Measurements from ENCODE around the gene CST4. TPM values are rescaled to one million over a fixed set of nuclear protein-coding genes. Genes with fewer than 3 reads are reported as not detected.
A peak's percentile ranks its signal among the peaks of the same experiment; 100 is the strongest.

Gene CST4
- total RNA-seq, 1 donor from 2014 or later = not detected

DNA sequence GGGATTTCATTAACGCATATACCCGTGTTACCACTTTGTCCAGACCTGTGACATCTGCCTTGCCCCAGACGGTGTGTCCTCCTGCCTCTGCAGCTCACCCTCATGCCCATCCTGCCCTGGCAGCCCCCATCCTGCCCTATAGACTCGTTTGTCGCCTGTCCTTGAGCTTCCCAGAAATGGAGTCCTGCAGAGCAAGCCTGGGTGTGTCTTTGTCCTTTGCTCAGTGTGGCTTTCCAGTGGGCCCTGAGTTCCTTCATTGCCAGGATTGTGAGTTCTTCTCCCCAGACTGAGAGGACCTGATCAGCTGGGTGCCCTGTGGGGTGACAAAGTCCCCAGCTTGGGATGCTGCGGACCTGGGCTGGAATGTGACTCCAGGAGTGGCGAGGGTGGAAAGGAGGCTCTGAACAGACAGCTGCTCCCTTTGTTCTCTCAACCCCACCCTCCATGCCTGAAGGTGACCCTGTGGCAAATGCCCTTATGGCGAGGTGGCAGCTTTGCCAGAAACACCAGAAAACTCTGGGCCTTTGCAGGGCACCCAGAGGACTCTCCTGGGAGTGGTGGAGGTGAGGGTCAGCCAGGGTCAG lies 48.7 kb downstream of the CST4 start:
- Histone ChIP-seq H3K27me3 (ENCODE audit: control insufficient read depth, insufficient read depth, low read length) (no peaks in the 10 kb centered on the region), H3K4me3 (ENCODE audit: low read depth, low read length) (no peak overlapping the region), H3K36me3 (ENCODE audit: control insufficient read depth, insufficient read depth, low read length) (peaks cover 2% of the 10 kb centered on the region)
- TF ChIP-seq, protein P1, sequence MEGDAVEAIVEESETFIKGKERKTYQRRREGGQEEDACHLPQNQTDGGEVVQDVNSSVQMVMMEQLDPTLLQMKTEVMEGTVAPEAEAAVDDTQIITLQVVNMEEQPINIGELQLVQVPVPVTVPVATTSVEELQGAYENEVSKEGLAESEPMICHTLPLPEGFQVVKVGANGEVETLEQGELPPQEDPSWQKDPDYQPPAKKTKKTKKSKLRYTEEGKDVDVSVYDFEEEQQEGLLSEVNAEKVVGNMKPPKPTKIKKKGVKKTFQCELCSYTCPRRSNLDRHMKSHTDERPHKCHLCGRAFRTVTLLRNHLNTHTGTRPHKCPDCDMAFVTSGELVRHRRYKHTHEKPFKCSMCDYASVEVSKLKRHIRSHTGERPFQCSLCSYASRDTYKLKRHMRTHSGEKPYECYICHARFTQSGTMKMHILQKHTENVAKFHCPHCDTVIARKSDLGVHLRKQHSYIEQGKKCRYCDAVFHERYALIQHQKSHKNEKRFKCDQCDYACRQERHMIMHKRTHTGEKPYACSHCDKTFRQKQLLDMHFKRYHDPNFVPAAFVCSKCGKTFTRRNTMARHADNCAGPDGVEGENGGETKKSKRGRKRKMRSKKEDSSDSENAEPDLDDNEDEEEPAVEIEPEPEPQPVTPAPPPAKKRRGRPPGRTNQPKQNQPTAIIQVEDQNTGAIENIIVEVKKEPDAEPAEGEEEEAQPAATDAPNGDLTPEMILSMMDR (IDR thresholded peaks at IDR 0.05; ENCODE audit: insufficient read depth, low read length, poor library complexity, severe bottlenecking) = no peak
- DNase-seq (ENCODE audit: low read depth) = no peak

DNA sequence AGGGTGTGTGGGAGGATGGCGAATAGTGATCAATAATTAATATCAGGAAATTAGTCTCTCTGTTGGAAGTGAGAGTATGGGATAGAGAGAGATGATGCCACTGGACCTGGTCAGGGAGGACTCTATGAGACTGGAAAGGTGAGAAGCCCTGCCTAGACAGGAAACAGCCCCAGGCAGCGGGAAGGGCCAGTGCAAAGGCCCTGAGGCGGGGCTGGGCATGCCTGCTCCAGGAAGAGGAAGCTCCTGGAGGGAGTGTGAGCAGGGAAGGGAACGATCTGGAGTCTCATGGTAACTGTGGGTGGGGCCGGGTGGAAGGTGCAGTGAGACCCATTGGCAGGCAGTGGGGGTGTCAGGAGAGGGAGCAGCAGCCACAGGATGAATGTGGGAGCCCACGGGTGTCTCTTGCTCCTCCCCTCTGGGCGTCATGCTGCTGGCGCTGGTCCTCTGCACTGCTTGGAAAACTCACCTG lies 49.3 kb downstream of the CST4 start:
- DNase-seq (ENCODE audit: low read depth) = no peak
- Histone ChIP-seq H3K27me3 (ENCODE audit: control insufficient read depth, insufficient read depth, low read length) (no peaks in the 10 kb centered on the region), H3K4me3 (ENCODE audit: low read depth, low read length) (no peak overlapping the region), H3K36me3 (ENCODE audit: control insufficient read depth, insufficient read depth, low read length) (peaks cover 2% of the 10 kb centered on the region)
- TF ChIP-seq, protein P1 (IDR thresholded peaks at IDR 0.05; ENCODE audit: insufficient read depth, low read length, poor library complexity, severe bottlenecking) = no peak

DNA sequence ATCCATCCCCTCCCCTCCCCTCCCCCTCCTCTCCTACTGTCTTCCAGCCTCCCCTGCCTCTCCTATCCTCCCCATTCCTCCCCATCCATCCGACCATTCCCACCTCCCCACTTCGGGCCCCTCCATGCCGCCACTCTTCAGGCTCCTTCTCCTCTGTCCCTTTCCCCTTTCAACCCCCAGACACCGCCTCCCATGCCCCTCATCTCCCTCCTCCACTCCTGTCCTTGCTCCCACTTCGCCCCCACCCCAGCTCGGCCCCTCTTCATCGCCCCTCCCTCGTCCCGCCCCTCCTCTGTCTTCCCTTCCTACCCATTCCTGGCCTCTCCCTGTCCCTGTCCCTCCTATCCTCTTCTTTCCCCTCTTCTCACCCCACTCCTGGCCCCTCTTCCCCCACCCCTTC lies 50.5 kb downstream of the CST4 start:
- Histone ChIP-seq H3K4me3 (ENCODE audit: low read depth, low read length) (no peak overlapping the region), H3K27me3 (ENCODE audit: control insufficient read depth, insufficient read depth, low read length) (no peaks in the 10 kb centered on the region), H3K36me3 (ENCODE audit: control insufficient read depth, insufficient read depth, low read length) (peaks cover 2% of the 10 kb centered on the region)
- TF ChIP-seq, protein P1 (IDR thresholded peaks at IDR 0.05; ENCODE audit: insufficient read depth, low read length, poor library complexity, severe bottlenecking) = no peak
- no peak for DNase-seq (ENCODE audit: low read depth)

DNA sequence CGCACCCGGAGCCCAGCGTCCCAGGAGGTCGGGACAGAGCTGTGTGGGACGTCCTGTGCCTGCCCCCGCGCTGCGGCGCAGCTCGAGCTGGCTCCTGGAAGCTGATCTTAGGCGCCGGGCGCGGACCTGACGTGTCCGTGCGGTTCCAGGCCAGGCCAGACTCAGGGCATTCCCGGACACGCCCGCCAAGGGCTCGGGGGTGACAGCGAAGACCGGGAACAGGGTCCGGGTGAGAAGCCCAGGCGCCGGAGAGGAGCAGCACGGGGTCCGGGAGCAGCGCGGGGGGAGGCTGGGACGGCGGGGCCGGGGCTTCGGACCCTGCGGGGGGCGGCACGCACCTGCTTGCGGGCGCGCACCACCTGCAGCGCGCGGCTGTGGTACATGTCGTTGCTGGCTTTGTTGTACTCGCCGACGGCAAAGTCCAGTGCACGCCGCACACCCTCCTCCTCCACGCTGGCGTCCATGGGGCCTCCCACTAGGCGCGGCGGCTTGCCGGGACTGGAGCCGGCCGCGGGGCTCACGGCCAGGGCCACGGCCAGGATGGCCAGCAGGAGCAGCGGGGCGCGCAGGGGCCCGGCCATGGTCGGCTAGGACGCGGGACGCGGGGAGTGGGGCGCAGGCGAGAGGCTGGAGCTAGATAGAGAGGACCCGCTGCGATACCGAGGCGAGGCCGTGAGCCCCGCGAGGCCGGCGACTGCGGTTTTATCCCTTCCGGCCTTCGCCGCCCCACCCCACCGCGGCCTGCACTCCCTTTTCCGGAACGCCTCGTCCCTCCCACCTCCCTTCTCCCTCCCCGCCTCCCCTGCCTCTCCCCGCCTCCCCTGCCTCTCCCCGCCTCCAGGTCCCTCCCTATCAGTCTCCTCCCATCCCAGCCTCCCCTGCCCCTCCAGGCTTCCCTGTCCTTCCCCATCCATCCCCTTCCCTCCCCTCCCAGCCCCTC lies 51.3 kb downstream of the CST4 start, which contains the start of gene CST3:
Gene CST3 (minus strand): TSS at position 674 of the 940 bp plus-strand sequence. CDS start 93 bp downstream, at position 581.
- peak within 1 kb of the TSS; percentile 81 for H3K4me3 ChIP-seq (ENCODE audit: low read depth, low read length)
- H3K36me3 ChIP-seq (ENCODE audit: control insufficient read depth, insufficient read depth, low read length) = peaks cover 5% of the 10 kb centered on the region
- DNase-seq (ENCODE audit: low read depth) = no peak
- TF ChIP-seq, protein P1 (IDR thresholded peaks at IDR 0.05; ENCODE audit: insufficient read depth, low read length, poor library complexity, severe bottlenecking) = no peak
- no peaks in the 10 kb centered on the region for H3K27me3 ChIP-seq (ENCODE audit: control insufficient read depth, insufficient read depth, low read length)

DNA sequence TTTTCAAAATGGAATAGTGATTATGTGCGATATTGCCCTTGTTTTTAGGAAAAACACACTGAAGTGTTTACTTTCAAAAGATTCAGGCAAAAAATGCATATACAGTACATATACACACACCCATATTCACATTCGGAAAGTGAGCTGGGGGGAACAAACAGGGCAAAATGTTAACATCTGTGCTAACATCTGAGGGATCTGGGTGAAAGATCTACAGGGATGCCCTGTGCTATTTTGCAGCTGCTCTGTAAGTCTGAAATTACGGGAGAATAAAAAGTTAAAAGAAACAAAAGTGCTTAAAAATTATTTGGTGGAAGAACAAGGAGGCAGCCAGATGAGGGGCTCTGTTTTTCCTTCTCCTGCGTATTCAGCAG lies 51.9 kb downstream of the CST4 start:
- TF ChIP-seq, protein P1 (IDR thresholded peaks at IDR 0.05; ENCODE audit: insufficient read depth, low read length, poor library complexity, severe bottlenecking) = no peak
- H3K27me3 ChIP-seq (ENCODE audit: control insufficient read depth, insufficient read depth, low read length) = no peaks in the 10 kb centered on the region

More for the DNA sequence above, 51.9 kb downstream of the CST4 start:
- Histone ChIP-seq H3K36me3 (ENCODE audit: control insufficient read depth, insufficient read depth, low read length) (peaks cover 5% of the 10 kb centered on the region), H3K4me3 (ENCODE audit: low read depth, low read length) (peak overlapping the region; percentile 81)
- DNase-seq (ENCODE audit: low read depth) = no peak
